Measurements from ENCODE around the gene STAMBPL1.

The STAMBPL1 gene

DNA sequence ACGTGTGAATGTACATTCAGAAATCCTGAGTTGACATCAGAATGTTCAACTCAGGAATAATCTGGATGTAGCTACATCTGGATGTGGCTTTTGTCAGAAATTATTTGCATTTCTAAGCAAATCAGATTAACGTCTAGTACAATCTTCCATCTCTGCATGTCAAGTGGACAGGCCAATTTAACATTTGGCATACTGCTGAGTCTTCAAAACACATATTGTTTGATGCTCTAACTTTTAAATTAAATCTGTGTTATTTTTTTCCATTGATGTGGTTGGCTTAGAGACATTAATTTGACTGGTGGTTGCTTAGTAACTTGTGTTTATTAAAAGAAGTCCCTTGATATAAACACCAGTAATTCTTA, 3.4 kb downstream of the STAMBPL1 start:
- Histone ChIP-seq H3K9me3 (ENCODE audit: insufficient read depth, low read length) (no peaks in the 10 kb centered on the region), H3K9ac (ENCODE audit: insufficient read length, low read depth) (no peak overlapping the region), H3K4me1 (ENCODE audit: insufficient read depth, insufficient read length) (no peaks in the 10 kb centered on the region), H3K4me3 (ENCODE audit: insufficient read length, low read depth) (no peak overlapping the region), H3K27me3 (ENCODE audit: insufficient read depth, insufficient read length) (peaks cover 30% of the 10 kb centered on the region), H3K36me3 (ENCODE audit: insufficient read depth, insufficient read length, low read length) (no peaks in the 10 kb centered on the region)
- TF ChIP-seq SUZ12 (IDR thresholded peaks at IDR 0.05; ENCODE audit: extremely low read depth, insufficient read depth, insufficient read length) = no peak
- TF ChIP-seq YY1 (IDR thresholded peaks at IDR 0.05; ENCODE audit: insufficient read depth, insufficient read length) = no peak
- no peak for TF ChIP-seq ZNF274 (IDR thresholded peaks at IDR 0.05; ENCODE audit: low read depth, low read length)
- no peak for DNase-seq (ENCODE audit: low read depth, low spot score)

DNA sequence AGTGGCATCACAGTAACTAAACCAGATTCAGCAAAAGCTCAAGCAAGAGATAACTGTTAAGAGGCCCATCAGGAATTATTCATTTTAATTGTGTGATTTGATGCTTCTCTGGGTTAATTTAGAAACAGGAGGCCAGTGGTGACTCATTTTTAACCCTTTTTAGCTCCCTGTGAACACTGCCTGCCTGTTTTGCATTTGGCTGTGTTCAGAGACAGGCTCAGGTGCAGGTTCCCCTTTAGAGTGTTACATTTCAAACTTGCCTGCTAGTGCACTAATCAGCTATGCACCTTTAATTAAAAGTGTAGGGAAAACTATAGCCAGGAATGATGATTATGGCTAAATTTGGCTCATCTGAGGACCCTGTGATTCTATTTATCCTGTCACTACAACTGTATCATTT, 6.5 kb downstream of the STAMBPL1 start:
- H3K4me3 ChIP-seq (ENCODE audit: insufficient read length, low read depth) = no peak overlapping the region
- H3K27me3 ChIP-seq (ENCODE audit: insufficient read depth, insufficient read length) = peaks cover 7% of the 10 kb centered on the region
- no peaks in the 10 kb centered on the region for H3K9me3 ChIP-seq (ENCODE audit: insufficient read depth, low read length)
- no peaks in the 10 kb centered on the region for H3K36me3 ChIP-seq (ENCODE audit: insufficient read depth, insufficient read length, low read length)
- H3K4me1 ChIP-seq (ENCODE audit: insufficient read depth, insufficient read length) = no peaks in the 10 kb centered on the region
- TF ChIP-seq SUZ12 (IDR thresholded peaks at IDR 0.05; ENCODE audit: extremely low read depth, insufficient read depth, insufficient read length) = no peak
- no peak for TF ChIP-seq ZNF274 (IDR thresholded peaks at IDR 0.05; ENCODE audit: low read depth, low read length)
- TF ChIP-seq YY1 (IDR thresholded peaks at IDR 0.05; ENCODE audit: insufficient read depth, insufficient read length) = no peak
- no peak for DNase-seq (ENCODE audit: low read depth, low spot score)
- no peak overlapping the region for H3K9ac ChIP-seq (ENCODE audit: insufficient read length, low read depth)

DNA sequence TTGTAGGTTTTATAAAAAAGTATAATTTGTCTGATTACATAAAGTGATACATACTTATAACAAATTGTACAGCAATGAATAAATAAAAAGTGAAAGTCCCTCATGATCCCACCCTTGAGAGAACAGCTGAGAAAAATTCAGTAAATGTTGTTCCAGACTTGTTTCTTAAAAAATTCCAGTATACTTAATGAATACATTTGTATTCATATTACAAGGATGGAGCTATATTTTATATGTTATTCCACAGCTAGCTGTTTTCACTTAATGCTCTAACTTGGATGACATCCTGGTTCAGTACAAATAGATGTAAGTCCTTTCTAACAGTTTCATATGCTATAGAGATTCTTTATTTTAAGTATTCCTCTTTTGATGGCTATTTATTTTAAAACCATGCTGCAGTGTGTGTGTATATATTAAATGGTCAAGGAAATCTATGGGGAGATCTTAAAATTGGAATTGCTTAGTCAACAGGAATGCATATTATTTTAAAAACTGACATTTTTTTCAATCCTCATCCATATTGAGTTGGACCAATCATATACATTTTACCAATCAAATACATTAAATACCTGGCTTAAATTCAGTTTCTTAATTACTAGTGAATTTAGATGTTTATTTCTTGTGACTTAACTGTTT, 8.9 kb downstream of the STAMBPL1 start:
- no peak for TF ChIP-seq ZNF274 (IDR thresholded peaks at IDR 0.05; ENCODE audit: low read depth, low read length)
- TF ChIP-seq SUZ12 (IDR thresholded peaks at IDR 0.05; ENCODE audit: extremely low read depth, insufficient read depth, insufficient read length) = no peak
- TF ChIP-seq YY1 (IDR thresholded peaks at IDR 0.05; ENCODE audit: insufficient read depth, insufficient read length) = no peak
- H3K4me3 ChIP-seq (ENCODE audit: insufficient read length, low read depth) = no peak overlapping the region
- no peaks in the 10 kb centered on the region for H3K36me3 ChIP-seq (ENCODE audit: insufficient read depth, insufficient read length, low read length)
- H3K4me1 ChIP-seq (ENCODE audit: insufficient read depth, insufficient read length) = no peaks in the 10 kb centered on the region
- H3K9ac ChIP-seq (ENCODE audit: insufficient read length, low read depth) = no peak overlapping the region
- H3K9me3 ChIP-seq (ENCODE audit: insufficient read depth, low read length) = no peaks in the 10 kb centered on the region
- no peaks in the 10 kb centered on the region for H3K27me3 ChIP-seq (ENCODE audit: insufficient read depth, insufficient read length)
- no peak for DNase-seq (ENCODE audit: low read depth, low spot score)

DNA sequence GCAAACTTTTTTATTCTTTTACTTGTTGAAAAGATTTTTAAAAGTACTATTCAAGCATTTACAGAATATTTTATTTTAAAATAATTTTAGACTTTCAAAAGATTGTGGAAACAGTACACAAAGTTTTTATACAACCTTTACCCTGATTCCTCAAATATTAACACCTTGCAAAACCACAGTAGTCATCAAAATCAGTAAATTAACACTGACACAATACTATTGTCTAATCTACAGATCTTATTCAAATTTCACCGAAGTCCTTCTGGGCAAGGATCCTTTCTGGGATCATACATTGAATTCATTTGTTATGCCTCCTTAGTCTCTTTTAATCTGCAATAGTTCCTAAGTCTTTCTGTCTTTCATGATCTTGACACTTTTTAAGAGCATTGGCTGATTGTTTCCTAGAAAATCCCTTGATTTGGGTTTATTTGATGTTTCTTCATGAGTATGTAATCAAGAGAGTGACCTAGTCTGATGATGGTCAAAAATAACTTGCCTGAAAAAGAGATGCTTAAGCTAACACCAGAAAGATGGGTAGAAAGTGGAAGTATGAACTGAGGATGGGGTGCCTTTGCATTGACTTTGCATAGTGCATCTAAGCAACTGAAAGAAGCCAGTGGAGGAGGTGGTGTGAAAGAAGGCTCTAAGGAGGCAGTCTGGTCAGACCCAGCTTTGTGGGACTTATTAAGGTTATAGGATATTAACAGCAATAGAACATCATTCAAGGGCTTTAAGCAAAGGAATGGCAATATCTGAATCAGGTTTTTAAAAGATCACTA, 9.7 kb downstream of the STAMBPL1 start:
- no peak overlapping the region for H3K9ac ChIP-seq (ENCODE audit: insufficient read length, low read depth)
- no peaks in the 10 kb centered on the region for H3K9me3 ChIP-seq (ENCODE audit: insufficient read depth, low read length)
- DNase-seq (ENCODE audit: low read depth, low spot score) = no peak
- H3K4me3 ChIP-seq (ENCODE audit: insufficient read length, low read depth) = no peak overlapping the region
- H3K27me3 ChIP-seq (ENCODE audit: insufficient read depth, insufficient read length) = no peaks in the 10 kb centered on the region
- no peaks in the 10 kb centered on the region for H3K36me3 ChIP-seq (ENCODE audit: insufficient read depth, insufficient read length, low read length)
- TF ChIP-seq SUZ12 (IDR thresholded peaks at IDR 0.05; ENCODE audit: extremely low read depth, insufficient read depth, insufficient read length) (no peak), YY1 (IDR thresholded peaks at IDR 0.05; ENCODE audit: insufficient read depth, insufficient read length) (no peak), ZNF274 (IDR thresholded peaks at IDR 0.05; ENCODE audit: low read depth, low read length) (no peak)
- H3K4me1 ChIP-seq (ENCODE audit: insufficient read depth, insufficient read length) = no peaks in the 10 kb centered on the region

DNA sequence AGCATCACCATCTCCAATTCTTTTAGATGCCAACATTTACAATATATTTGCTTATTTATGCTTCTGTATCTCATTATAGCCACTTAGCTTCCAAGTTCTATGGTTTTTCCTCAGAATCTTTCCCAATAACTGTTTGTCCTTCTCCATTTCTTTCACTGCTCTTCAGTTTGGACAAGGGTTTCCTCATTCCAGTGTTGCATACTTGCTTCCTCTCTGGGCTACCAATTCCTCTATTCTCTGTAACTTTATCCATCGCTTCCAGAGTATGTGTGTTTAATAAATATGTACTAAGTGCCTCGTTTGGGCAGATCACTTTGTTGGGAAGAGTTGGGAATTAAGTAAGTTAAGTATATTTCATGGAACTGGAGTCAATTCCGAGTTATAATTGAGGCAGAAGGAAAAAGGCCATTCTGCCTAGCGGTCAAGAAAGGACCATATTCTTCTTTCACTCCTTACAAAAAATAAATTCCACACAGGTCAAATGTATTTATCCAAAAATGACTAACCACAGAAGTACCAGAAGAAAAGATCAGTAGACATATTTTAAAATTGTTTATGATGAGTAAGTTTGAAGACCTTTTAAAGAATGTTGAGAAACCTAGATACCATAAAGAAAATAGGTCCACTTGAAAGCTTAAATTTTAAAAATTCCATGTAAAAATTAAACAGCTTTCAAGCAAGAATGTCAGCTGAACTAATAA, 10.8 kb downstream of the STAMBPL1 start:
- no peaks in the 10 kb centered on the region for H3K36me3 ChIP-seq (ENCODE audit: insufficient read depth, insufficient read length, low read length)
- no peaks in the 10 kb centered on the region for H3K9me3 ChIP-seq (ENCODE audit: insufficient read depth, low read length)
- H3K27me3 ChIP-seq (ENCODE audit: insufficient read depth, insufficient read length) = no peaks in the 10 kb centered on the region
- no peak overlapping the region for H3K4me3 ChIP-seq (ENCODE audit: insufficient read length, low read depth)
- H3K9ac ChIP-seq (ENCODE audit: insufficient read length, low read depth) = no peak overlapping the region
- no peak for TF ChIP-seq YY1 (IDR thresholded peaks at IDR 0.05; ENCODE audit: insufficient read depth, insufficient read length)
- no peak for TF ChIP-seq ZNF274 (IDR thresholded peaks at IDR 0.05; ENCODE audit: low read depth, low read length)
- no peak for TF ChIP-seq SUZ12 (IDR thresholded peaks at IDR 0.05; ENCODE audit: extremely low read depth, insufficient read depth, insufficient read length)
- no peak for DNase-seq (ENCODE audit: low read depth, low spot score)
- no peaks in the 10 kb centered on the region for H3K4me1 ChIP-seq (ENCODE audit: insufficient read depth, insufficient read length)

DNA sequence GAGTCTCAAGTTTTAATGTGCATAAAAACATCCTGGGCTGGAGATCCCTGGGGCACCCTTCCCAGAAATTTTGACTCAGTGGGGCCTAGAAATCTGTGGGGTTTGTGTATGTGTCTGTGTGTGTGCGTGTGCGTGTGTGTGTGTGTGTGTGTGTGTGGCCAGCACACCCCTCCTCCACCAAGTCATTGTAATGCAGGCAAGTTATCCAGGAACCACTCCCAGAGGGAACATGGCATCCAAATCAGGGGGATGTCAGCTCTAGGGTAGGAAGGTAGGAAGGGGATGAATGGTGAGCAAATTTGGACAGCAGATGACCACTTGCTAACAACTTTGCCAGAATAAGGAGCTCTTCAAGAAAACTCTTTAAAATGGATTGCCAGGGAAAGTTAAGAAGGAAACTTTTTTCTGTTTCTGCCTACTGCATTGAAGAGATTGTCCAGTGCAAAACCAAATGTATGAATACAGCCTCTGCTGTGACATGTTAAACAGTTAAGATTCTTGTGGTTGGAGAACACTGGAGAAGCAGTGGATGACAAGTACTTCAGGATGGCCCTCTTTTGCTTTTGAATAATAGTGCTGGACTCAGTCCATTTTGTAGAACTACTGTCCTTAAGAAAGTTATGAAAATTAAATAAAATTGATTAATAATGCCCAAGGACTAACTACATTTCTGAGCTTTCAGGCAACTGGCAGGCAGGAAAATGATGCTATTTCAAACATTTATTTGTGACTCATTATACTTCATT, 12.3 kb downstream of the STAMBPL1 start:
- TF ChIP-seq SUZ12 (IDR thresholded peaks at IDR 0.05; ENCODE audit: extremely low read depth, insufficient read depth, insufficient read length) = no peak
- TF ChIP-seq ZNF274 (IDR thresholded peaks at IDR 0.05; ENCODE audit: low read depth, low read length) = no peak
- no peak for TF ChIP-seq YY1 (IDR thresholded peaks at IDR 0.05; ENCODE audit: insufficient read depth, insufficient read length)
- H3K9me3 ChIP-seq (ENCODE audit: insufficient read depth, low read length) = no peaks in the 10 kb centered on the region
- DNase-seq (ENCODE audit: low read depth, low spot score) = no peak
- H3K4me3 ChIP-seq (ENCODE audit: insufficient read length, low read depth) = no peak overlapping the region
- H3K36me3 ChIP-seq (ENCODE audit: insufficient read depth, insufficient read length, low read length) = no peaks in the 10 kb centered on the region
- peaks cover 3% of the 10 kb centered on the region for H3K4me1 ChIP-seq (ENCODE audit: insufficient read depth, insufficient read length)
- no peak overlapping the region for H3K9ac ChIP-seq (ENCODE audit: insufficient read length, low read depth)
- no peaks in the 10 kb centered on the region for H3K27me3 ChIP-seq (ENCODE audit: insufficient read depth, insufficient read length)

Data from NT2/D1 (cell line).